K562 (cell line): Measurements from ENCODE around the gene TNNI2. TPM values are rescaled to one million over a fixed set of nuclear protein-coding genes. Genes with fewer than 3 reads are reported as not detected.

Experiments used
- ATAC-seq: fragments of 200-7000 bp; cut with Tn5 transposase; 3 replicates; pipeline ENCODE4 v1.9.1; 2020; ENCODE audit warnings: moderate library complexity
- BruUV-seq: library from RNA; stranded (reverse); fragments of 400-500 nt; replicated peaks from 2 replicates; lab custom pipeline; 2021; lab: Mats Ljungman, UMichigan
- CTCF ChIA-PET: fragments of 300-600 bp; formaldehyde crosslinking; extraction: SDS; loops from one replicate; lab custom pipeline; 2021; ENCODE audit warnings: low intra/inter-chr PET ratio; lab: Yijun Ruan, JAX
- POLR2A ChIA-PET: fragments of 300-600, 350-650 bp; sonication (Branson Sonifier 250); formaldehyde crosslinking; extraction: SDS; loops from one replicate; lab custom pipeline; 2021; ENCODE audit warnings: antibody characterized with exemption, inconsistent platforms; lab: Yijun Ruan, JAX
- DNase-seq, 4 experiments: peaks; one replicate each; pipeline versions ENCODE4 v3.0.0 to v3.0.0-alpha.2; 2011 to 2018; ENCODE audit warnings: low spot score in 3 of 4, mixed read lengths in 3 of 4; ENCODE audit errors: extremely low read depth in 1 of 4
- FAIRE-seq: peaks from 2 replicates; lab custom pipeline; 2011; peaks lifted over from hg19 to GRCh38; lab: Jason Lieb, UNC
- H2AFZ ChIP-seq: 2 replicates; pipeline ENCODE4 v1.6.0; 2011; ENCODE audit warnings: low read depth, low read length, control low read depth, inconsistent platforms
- H3K27ac ChIP-seq: fragments of 200-600 bp; 3 replicates; pipeline ENCODE4 v1.8.0; 2011; ENCODE audit warnings: low read depth, mild to moderate bottlenecking, control low read depth, inconsistent platforms, low read length, moderate library complexity, mixed read lengths; ENCODE audit errors: extremely low read depth
- H3K27me3 ChIP-seq, 2 experiments: fragments of 300-600 bp in 1 of 2; 2 replicates in 1 of 2; 3 replicates in 1 of 2; pipeline versions ENCODE4 v1.6.0 to v1.8.0; 2011; ENCODE audit warnings: inconsistent platforms in 2 of 2, low read length in 2 of 2, mild to moderate bottlenecking in 1 of 2, mixed read lengths in 1 of 2, moderate library complexity in 1 of 2; ENCODE audit not compliant: control insufficient read depth in 2 of 2, insufficient read depth in 2 of 2
- H3K36me3 ChIP-seq: fragments of 300-600 bp; 3 replicates; pipeline ENCODE4 v1.8.0; 2011; ENCODE audit warnings: mild to moderate bottlenecking, low read length, inconsistent platforms; ENCODE audit not compliant: control insufficient read depth, insufficient read depth
- H3K4me1 ChIP-seq, 2 experiments: fragments of 200-600 bp in 1 of 2; replicated peaks in 1 of 2; 2 replicates in 1 of 2; 3 replicates in 1 of 2; pipeline versions ENCODE4 v1.5.1 to v1.8.0; 2011; ENCODE audit warnings: inconsistent platforms in 2 of 2, low read length in 2 of 2, mild to moderate bottlenecking in 1 of 2, mixed read lengths in 1 of 2, moderate library complexity in 1 of 2; ENCODE audit not compliant: control insufficient read depth in 2 of 2, insufficient read depth in 2 of 2
- H3K4me2 ChIP-seq: 2 replicates; pipeline ENCODE4 v1.6.1; 2011; ENCODE audit warnings: low read length, control low read depth, inconsistent platforms, mixed read lengths; ENCODE audit not compliant: insufficient read depth
- H3K4me3 ChIP-seq: fragments of 200-600 bp; sonication (generic), shearing (Covaris generic); 2 replicates; pipeline ENCODE4 v1.5.1; 2016; ENCODE audit warnings: control low read depth, inconsistent platforms
- H3K79me2 ChIP-seq: fragments of 200-600 bp; 3 replicates; pipeline ENCODE4 v1.8.0; 2011; ENCODE audit warnings: low read length, inconsistent platforms; ENCODE audit not compliant: control insufficient read depth, insufficient read depth
- H3K9ac ChIP-seq, 2 experiments: 2 replicates each; pipeline versions ENCODE4 v1.6.0 to v1.6.1; 2011; ENCODE audit warnings: low read depth in 2 of 2, low read length in 2 of 2, control low read depth in 1 of 2, inconsistent platforms in 1 of 2, mild to moderate bottlenecking in 1 of 2, mixed read lengths in 1 of 2; ENCODE audit not compliant: insufficient read depth in 1 of 2
- H3K9me1 ChIP-seq: one replicate; pipeline ENCODE4 v1.6.0; 2011; ENCODE audit warnings: inconsistent platforms, mild to moderate bottlenecking, low read length, moderate library complexity; ENCODE audit not compliant: control insufficient read depth, insufficient read depth
- H3K9me3 ChIP-seq: replicated peaks from 2 replicates; pipeline ENCODE4 v1.5.1; 2011; ENCODE audit warnings: low read depth, low read length, inconsistent platforms; ENCODE audit not compliant: control insufficient read depth, insufficient read depth
- H4K20me1 ChIP-seq: replicated peaks from 2 replicates; pipeline ENCODE4 v1.6.1; 2011; ENCODE audit warnings: low read length, inconsistent platforms, mixed read lengths; ENCODE audit not compliant: control insufficient read depth, insufficient read depth
- HNRNPH1 ChIP-seq: fragments of 200-400 bp; formaldehyde crosslinking; optimal IDR thresholded peaks from 2 replicates; pipeline ENCODE3; 2017; ENCODE audit warnings: low read depth, mild to moderate bottlenecking, low read length, moderate library complexity
- KLF16 ChIP-seq: IDR thresholded peaks from 2 replicates; pipeline ENCODE4 v1.6.1; 2016; ENCODE audit warnings: antibody characterized with exemption
- POLR2AphosphoS2 ChIP-seq: IDR thresholded peaks from 2 replicates; pipeline ENCODE4 v1.6.1; 2012; ENCODE audit warnings: low read length, improper control_type of control experiment
- SMARCB1 ChIP-seq: IDR thresholded peaks from 2 replicates; pipeline ENCODE4 v1.6.1; 2011; ENCODE audit warnings: improper control_type of control experiment, low read depth; ENCODE audit not compliant: insufficient read length
- ZEB2 ChIP-seq: fragments of 450-650 bp; IDR thresholded peaks from 2 replicates; pipeline ENCODE4 v1.6.1; 2016
- ZNF134 ChIP-seq: fragments of 250-450 bp; sonication (Bioruptor Pico); conservative IDR thresholded peaks from 2 replicates; pipeline ENCODE4 v1.4.0; 2020
- WGBS: fragments of 100-300 bp; shearing (Covaris generic); methylation state at CpG from one replicate; pipeline ENCODE4 v1.1.6; 2016; ENCODE audit warnings: low coverage, mixed read lengths; ENCODE audit not compliant: insufficient coverage; ENCODE audit errors: missing lambda C conversion rate; 5-methylcytosine and 5-hydroxymethylcytosine counted together
- in situ Hi-C: fragments of 300-500 bp; cut with MboI; formaldehyde crosslinking; loops from 4 replicates; pipeline ENCODE4 v1.15.0; 2018; ENCODE audit warnings: inconsistent platforms, mixed read lengths
- intact Hi-C: fragments of 100-400 bp; cut with micrococcal nuclease; formaldehyde crosslinking; loops from 2 replicates; pipeline ENCODE4 v1.14.2; 2022
- polyA plus RNA-seq, 8 experiments: library from polyadenylated mRNA; depleted of rRNA in 4 of 8; stranded (reverse) in 5 of 8; unstranded in 3 of 8; fragments of >200 nt; fragmentation: Nextera tagmentation in 2 of 8; fragmentation: Illumina TruSeq in 1 of 8; extraction: Ambion mirVana in 2 of 8; extraction: Trizol in 1 of 8; gene quantifications; 2 replicates each; pipeline versions ENCODE4 v1.2.1 to v1.2.3, GENCODE V29; 2011 to 2014; ENCODE audit warnings: inconsistent platforms in 1 of 8, missing spikeins in 1 of 8
- total RNA-seq, 7 experiments: library from RNA; depleted of rRNA in 6 of 7; stranded (reverse); fragments of >200 nt in 6 of 7; fragmentation: Illumina TruSeq in 2 of 7; extraction: Trizol in 2 of 7; gene quantifications; 2 replicates each; pipeline versions ENCODE4 v1.2.1 to v1.2.3, GENCODE V29; 2011 to 2021; ENCODE audit warnings: low replicate concordance in 1 of 7

The TNNI2 gene
- total and polyA plus RNA-seq, 9 of the 15 experiments (the other 6 are each of a cell fraction or from before 2014, with no cell fraction given) = not detected

DNA sequence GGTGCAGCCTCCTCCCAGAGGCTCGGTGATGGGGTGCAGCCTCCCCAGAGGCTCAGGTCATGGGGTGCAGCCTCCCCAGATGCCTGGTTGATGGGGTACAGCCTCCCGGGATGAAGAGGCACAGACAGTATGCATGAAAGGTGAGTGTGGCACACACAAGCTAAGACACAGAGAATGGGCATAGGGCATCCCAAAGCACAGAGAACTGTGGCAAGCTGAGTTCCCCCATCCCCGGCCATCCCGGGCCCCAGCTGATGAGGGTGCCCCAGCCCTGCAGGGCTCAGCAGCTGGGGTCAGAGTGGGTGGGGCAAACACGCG, 8.8 kb upstream of the TNNI2 start:
- no peak for FAIRE-seq
- intact Hi-C loops = no loop called here
- in situ Hi-C loops = no loop called here
- DNase-seq = no peak
- ATAC-seq = no peak
- Histone ChIP-seq H3K4me2 (no peak overlapping the region), H3K9me1 (no peaks in the 10 kb centered on the region), H3K4me3 (no peak overlapping the region), H3K36me3 (no peaks in the 10 kb centered on the region), H3K9me3 (no peaks in the 10 kb centered on the region), H4K20me1 (peaks cover 7% of the 10 kb centered on the region), H3K79me2 (no peaks in the 10 kb centered on the region), H3K9ac (no peak overlapping the region; a peak in 1 of 4 replicates), H2AFZ (no peak overlapping the region), H3K27ac (no peak overlapping the region), H3K27me3 (peaks cover 0 to 61% of the 10 kb centered on the region in 2 experiments; a peak in 3 of 5 replicates), H3K4me1 (peaks cover 0 to 49% of the 10 kb centered on the region in 2 experiments; a peak in 2 of 5 replicates)
- CTCF ChIA-PET = interaction anchor here (5.3 kb wide), 1 partner anchor 137 kb away, joined by 77 read pairs; no protein-coding TSS in a partner anchor
- TF ChIP-seq POLR2AphosphoS2 = no peak
- TF ChIP-seq ZNF134 (CRISPR knock-in tag) = no peak
- TF ChIP-seq KLF16 = no peak
- TF ChIP-seq SMARCB1 = no peak
- no peak for TF ChIP-seq HNRNPH1
- TF ChIP-seq ZEB2 = no peak
- 3% methylated on average over 6 of the region's 6 CpGs for WGBS
- POLR2A ChIA-PET = interaction anchor here (0.5 to 1.6 kb wide), 3 partner anchors 32 to 181 kb away, joined by 3 to 6 read pairs (median 3); no protein-coding TSS in a partner anchor
- BruUV-seq = no TSS peak
